Measurements from ENCODE around the gene TEX19. TPM values are rescaled to one million over a fixed set of nuclear protein-coding genes. Genes with fewer than 3 reads are reported as not detected.

TEX19 gene
- total and polyA plus RNA-seq, 12 donors = 0.26 TPM; not detected in 11

GRCh38 chr17:82353484-82353883 lies 5.6 kb upstream of the TEX19 start:
- 83 to 89% (median 87%) methylated on average over 5 to 8 of the region's 8 CpGs for WGBS, 4 donors
- TF ChIP-seq CTCF (IDR thresholded peaks at IDR 0.05) (no peak), POLR2A (IDR thresholded peaks at IDR 0.05) (no peak)
- Histone ChIP-seq H3K4me1 (replicated peaks in 1 of 2) (no peaks in the 10 kb centered on the region), H3K9me3 (replicated peaks in 1 of 3) (no peaks in the 10 kb centered on the region), H3K4me3 (no peak overlapping the region), H3K27me3 (peaks cover 9% of the 10 kb centered on the region), H3K36me3 (replicated peaks in 1 of 2) (no peaks in the 10 kb centered on the region), H3K27ac (no peak overlapping the region)
- intact Hi-C loops (cut with DNase I) = loop anchor here (5.0 kb wide), 2 partner anchors 59 to 424 kb away; no protein-coding TSS in a partner anchor
- DNase-seq = no peak

GRCh38 chr17:82354804-82355308 lies 4.2 kb upstream of the TEX19 start:
- Histone ChIP-seq H3K4me1 (replicated peaks in 1 of 2) (no peaks in the 10 kb centered on the region), H3K36me3 (replicated peaks in 1 of 2) (no peaks in the 10 kb centered on the region), H3K4me3 (no peak overlapping the region), H3K27me3 (peaks cover 17% of the 10 kb centered on the region), H3K9me3 (replicated peaks in 1 of 3) (no peaks in the 10 kb centered on the region), H3K27ac (no peak overlapping the region)
- 79 to 84% (median 81%) methylated on average over 7 of the region's 7 CpGs for WGBS, 4 donors
- no peak for DNase-seq
- TF ChIP-seq CTCF (IDR thresholded peaks at IDR 0.05) = no peak
- no peak for TF ChIP-seq POLR2A (IDR thresholded peaks at IDR 0.05)
- intact Hi-C loops (cut with DNase I) = loop anchor here (5.0 kb wide), 2 partner anchors 57 to 422 kb away; no protein-coding TSS in a partner anchor

GRCh38 chr17:82355770-82356427 lies 3.1 kb upstream of the TEX19 start:
- WGBS, 4 donors = 71 to 76% (median 74%) methylated on average over 10 to 11 of the region's 11 CpGs
- no peaks in the 10 kb centered on the region for H3K4me1 ChIP-seq (replicated peaks in 1 of 2)
- no peak for DNase-seq
- H3K9me3 ChIP-seq (replicated peaks in 1 of 3) = no peaks in the 10 kb centered on the region
- H3K36me3 ChIP-seq (replicated peaks in 1 of 2) = no peaks in the 10 kb centered on the region
- intact Hi-C loops (cut with DNase I) = no loop called here
- TF ChIP-seq CTCF (IDR thresholded peaks at IDR 0.05) = no peak
- no peak for TF ChIP-seq POLR2A (IDR thresholded peaks at IDR 0.05)
- no peak overlapping the region for H3K4me3 ChIP-seq
- no peak overlapping the region for H3K27ac ChIP-seq
- peaks cover 17% of the 10 kb centered on the region for H3K27me3 ChIP-seq

- 63 to 75% (median 69%) methylated on average over 4 to 20 of the region's 20 CpGs for WGBS, 4 donors
- no peak for DNase-seq
- H3K4me1 ChIP-seq (replicated peaks in 1 of 2) = no peaks in the 10 kb centered on the region
- TF ChIP-seq POLR2A (IDR thresholded peaks at IDR 0.05) = no peak
- TF ChIP-seq CTCF (IDR thresholded peaks at IDR 0.05) = no peak
- H3K36me3 ChIP-seq (replicated peaks in 1 of 2) = no peaks in the 10 kb centered on the region
- H3K4me3 ChIP-seq = no peak overlapping the region
- H3K27ac ChIP-seq = no peak overlapping the region
- intact Hi-C loops (cut with DNase I) = no loop called here
- peaks cover 17% of the 10 kb centered on the region for H3K27me3 ChIP-seq
- H3K9me3 ChIP-seq (replicated peaks in 1 of 3) = no peaks in the 10 kb centered on the region
Measured at GRCh38 chr17:82356845-82357355, 2.1 kb upstream of the TEX19 start.
